EL (cell line): Measurements from ENCODE around the gene MON2.
"Not testable (repeated sequence)": the region's sequence is repeated elsewhere in the genome, so short reads cannot be mapped to it uniquely, and the experiment has no call there.

Source experiments
- DNase-seq: peaks from one replicate; pipeline ENCODE4 v3.0.0-alpha.2; 2016

Gene MON2

GRCh38 chr12:62552906-62553556 is 86.4 kb downstream of the MON2 start:
- no peak for DNase-seq

GRCh38 chr12:62559366-62559765 is 92.7 kb downstream of the MON2 start:
- not testable (repeated sequence) for DNase-seq

- peak; percentile 2 for DNase-seq
Observed at GRCh38 chr12:62562846-62563245, 96.2 kb downstream of the MON2 start.

GRCh38 chr12:62575036-62575435 is 108.4 kb downstream of the MON2 start:
- no peak for DNase-seq

GRCh38 chr12:62576503-62576902 is 109.9 kb downstream of the MON2 start:
- no peak for DNase-seq

GRCh38 chr12:62578726-62579125 is 112.1 kb downstream of the MON2 start:
- DNase-seq: no peak

- DNase-seq: peak; percentile 55
Observed at GRCh38 chr12:62581288-62582064, 114.8 kb downstream of the MON2 start.

GRCh38 chr12:62582065-62582366 is 115.4 kb downstream of the MON2 start:
- no peak for DNase-seq

- no peak for DNase-seq
Observed at GRCh38 chr12:62584619-62585018, 118.0 kb downstream of the MON2 start.

- DNase-seq: no peak
Observed at GRCh38 chr12:62586850-62587249, 120.2 kb downstream of the MON2 start.

- peak; percentile 54 for DNase-seq
Observed at GRCh38 chr12:62588916-62589315, 122.3 kb downstream of the MON2 start.

GRCh38 chr12:62597253-62597652 is 130.6 kb downstream of the MON2 start:
- no peak for DNase-seq

- no peak for DNase-seq
Observed at GRCh38 chr12:62598846-62599245, 132.2 kb downstream of the MON2 start.

- no peak for DNase-seq
Observed at GRCh38 chr12:62599854-62600437, 133.3 kb downstream of the MON2 start.

GRCh38 chr12:62601765-62602164 is 135.1 kb downstream of the MON2 start:
- DNase-seq: no peak

- DNase-seq: peak; percentile 94
Observed at GRCh38 chr12:62602255-62603060, 135.8 kb downstream of the MON2 start.

- peak; percentile 86 for DNase-seq
Observed at GRCh38 chr12:62603061-62603810, 136.6 kb downstream of the MON2 start.

- no peak for DNase-seq
Observed at GRCh38 chr12:62603811-62604098, 137.1 kb downstream of the MON2 start.

GRCh38 chr12:62604373-62604772 is 137.7 kb downstream of the MON2 start:
- DNase-seq: no peak

- DNase-seq: peak; percentile 43
Observed at GRCh38 chr12:62604871-62605270, 138.2 kb downstream of the MON2 start.

GRCh38 chr12:62605981-62606380 is 139.4 kb downstream of the MON2 start:
- no peak for DNase-seq

- no peak for DNase-seq
Observed at GRCh38 chr12:62606654-62607053, 140.0 kb downstream of the MON2 start.

GRCh38 chr12:62613081-62613480 is 146.5 kb downstream of the MON2 start:
- DNase-seq: no peak
